GM19043 (cell line): Measurements from ENCODE around the gene CYS1.
"Not testable (repeated sequence)": the region's sequence is repeated elsewhere in the genome, so short reads cannot be mapped to it uniquely, and the experiment has no call there.

Experiments
- ATAC-seq: cut with Tn5 transposase; IDR thresholded peaks from one replicate; pipeline ENCODE4 v1.9.1; 2021; ENCODE audit warnings: low read depth; ENCODE audit not compliant: unreplicated experiment

Gene CYS1

DNA sequence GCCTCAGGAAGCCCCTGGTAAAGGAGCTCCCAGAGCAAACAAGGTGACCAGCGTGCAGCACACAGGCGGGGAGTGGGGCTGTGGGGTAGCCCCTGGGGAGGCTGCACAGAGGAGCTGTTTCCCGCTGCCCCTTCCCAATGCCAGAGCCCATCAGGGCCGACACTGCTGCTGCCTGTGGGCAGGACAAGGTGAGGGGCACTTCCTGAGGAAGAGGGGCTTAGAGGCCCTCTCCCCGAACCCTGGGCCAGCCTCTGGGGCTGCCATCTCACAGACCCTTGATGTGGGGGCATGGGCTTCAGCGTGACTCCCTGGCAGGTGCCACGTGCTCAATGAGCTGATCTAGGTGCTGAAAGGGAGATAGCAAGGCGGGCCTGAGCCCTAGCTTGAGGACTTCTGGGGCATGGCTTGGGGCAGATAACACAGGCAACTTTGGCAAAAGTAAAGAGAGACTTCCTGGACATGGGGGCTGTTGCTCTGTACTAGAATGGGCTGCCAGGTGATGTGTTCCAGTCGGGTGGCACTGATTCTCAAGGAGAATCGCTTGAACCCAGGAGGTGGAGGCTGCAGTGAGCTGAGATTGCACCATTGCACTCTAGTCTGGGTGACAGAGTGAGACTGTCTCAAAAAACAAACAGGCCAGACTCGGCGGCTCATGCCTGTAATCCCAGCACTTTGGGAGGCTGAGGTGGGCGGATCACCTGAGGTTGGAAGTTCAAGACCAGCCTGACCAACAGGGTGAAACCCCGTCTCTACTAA, 46.8 kb downstream of the CYS1 start:
- ATAC-seq, result no peak

DNA sequence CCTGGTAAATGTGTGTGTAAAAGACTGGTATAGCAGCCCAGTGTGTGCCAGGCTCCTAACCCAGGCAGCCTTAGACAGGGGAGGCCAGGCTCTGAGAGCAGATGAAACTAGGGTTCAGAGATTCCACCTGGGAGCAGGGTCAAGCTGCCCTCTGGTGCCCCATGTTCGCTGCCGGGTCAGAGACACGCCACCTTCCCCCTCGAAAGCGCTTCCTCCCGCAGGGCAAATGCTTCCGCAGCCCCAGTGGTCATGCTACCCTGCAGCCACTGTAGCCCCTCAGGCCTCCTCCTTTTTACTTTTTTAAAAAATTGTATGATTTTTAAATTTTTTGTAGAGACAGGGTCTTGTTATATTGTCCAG, 47.5 kb downstream of the CYS1 start:
- no peak for ATAC-seq

DNA sequence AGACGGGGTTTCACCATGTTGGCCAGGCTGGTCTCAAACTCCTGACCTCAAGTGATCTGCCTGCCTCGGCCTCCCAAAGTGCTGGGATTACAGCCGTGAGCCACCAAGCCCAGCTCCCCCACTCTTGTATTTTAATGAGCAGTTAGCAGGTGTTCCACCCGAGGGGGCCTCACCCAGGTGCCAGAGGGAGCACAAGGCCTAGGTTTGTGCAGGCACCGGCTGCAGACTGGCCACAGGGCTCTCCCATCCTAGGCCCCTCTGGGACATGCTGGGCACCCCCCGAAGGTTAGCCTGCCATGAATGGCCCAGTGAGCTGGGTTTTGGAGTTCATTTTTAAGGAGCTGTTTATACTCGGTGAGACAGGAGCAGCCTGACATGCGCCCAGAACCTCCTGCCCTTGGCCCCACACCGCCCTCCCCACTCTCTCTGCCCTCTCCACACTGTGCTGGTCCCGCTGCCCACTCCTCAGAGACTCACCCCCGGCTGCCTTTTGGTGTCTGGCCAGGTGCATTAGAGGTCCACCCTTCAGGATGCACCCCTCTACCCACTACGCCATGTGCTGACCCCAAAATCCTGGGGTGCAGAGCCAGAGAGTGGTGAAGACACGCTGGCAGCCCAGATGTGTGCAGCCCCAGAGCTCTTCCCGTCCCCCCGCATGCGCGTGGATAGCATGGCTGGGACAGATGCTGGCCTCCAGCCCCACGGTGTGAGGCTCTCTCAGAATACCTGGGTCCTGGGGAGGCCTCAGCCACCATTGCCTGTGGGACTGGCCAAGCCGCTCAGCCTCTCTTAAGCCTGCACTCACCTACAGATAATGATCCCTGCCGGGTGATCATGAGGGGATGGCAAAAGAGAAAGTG, 48.1 kb downstream of the CYS1 start:
- ATAC-seq, result no peak

DNA sequence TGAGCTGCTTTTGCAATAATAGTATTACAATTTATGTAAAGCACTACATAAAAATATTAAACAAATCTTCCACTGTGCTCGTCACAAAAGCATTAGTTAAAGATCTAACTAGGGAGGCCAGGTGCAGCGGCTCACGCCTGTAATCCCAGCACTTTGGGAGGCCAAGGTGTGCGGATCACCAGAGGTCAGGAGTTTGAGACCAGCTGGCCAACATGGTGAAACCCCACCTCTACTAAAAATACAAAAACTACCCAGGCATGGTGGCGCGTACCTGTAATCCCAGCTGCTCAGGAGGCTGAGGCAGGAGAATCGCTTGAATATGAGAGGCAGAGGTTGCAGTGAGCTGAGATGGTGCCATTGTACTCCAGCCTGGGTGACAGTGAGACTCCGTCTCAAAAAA, 49.4 kb downstream of the CYS1 start:
- ATAC-seq, result not testable (repeated sequence)

DNA sequence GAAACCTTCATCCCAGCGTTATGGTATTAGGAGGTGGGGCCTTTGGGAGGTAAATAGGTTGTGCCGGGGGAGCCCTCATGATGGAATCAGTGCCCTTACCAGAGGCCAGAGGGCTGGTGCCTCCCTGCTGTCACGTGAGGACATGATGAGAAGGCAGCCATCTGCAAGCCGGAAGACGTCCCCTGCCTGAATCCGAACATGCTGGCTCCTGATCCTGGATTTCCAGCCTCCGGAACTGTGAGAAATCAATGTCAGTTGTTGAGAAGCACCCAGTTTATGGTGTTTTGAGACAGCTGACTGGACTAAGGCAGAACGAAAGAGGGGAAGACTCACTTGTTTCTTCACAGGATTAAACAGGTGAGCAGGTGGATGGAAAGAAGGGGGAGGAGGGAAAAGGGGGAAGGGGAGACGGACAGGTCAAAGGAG, 49.9 kb downstream of the CYS1 start:
- no peak for ATAC-seq

DNA sequence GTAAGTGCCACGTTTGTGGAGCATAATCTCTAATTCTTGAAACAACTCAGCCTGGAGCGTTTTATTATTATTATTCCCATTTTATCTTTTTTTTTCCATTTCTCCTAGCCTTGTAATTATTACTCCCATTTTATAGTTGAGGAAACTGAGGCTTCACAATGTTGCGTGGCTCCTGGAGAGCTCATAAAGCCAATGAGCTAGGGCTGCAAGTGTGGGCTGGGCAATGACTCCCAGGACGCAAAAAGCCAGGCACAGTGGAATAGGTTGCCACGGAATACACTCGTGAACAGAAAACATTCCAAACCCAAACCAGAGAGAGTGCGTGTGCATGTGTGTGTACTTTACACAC, 50.4 kb downstream of the CYS1 start:
- no peak for ATAC-seq

DNA sequence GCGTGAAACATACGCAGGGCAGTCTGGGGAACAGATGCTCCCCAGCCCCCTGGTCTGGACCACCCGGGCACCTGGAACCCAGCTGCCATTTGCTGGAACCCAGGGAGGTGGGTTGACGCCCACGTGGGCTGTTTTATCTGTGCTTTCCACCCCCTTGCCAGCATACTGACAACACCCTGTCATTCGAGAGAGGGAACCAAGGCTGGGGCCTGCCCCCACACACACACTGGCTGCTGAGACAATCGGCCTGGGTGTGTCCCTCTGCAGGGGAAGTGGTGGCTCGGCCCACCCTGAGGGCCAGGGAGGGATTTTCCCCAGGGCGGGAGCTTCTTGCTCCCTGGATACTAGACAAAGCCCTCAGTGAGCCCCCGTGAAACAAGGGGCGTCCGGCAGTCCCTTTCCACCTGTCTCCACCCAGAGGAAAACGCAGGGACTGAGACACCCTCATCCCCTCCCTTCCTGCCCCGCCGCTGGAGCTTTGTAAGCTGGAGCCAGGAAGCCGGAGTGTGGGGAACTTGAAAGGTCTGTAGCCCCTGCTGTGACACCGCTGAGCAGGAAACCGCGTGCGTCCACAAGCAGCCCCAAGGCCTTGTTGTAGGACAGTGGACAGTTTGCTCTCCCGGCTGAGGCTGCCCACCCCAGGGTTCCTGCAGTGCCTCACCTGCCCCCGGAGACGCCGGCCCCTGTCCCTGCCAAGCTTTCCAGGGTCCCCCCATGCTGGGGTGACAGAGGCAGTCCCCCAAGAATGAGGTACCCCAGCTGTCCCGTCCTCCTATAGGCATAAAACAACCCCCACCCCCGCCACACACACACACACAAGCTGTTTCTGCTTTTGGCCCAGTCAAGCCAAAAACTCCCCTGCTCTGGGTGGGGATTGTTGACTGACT, 51.0 kb downstream of the CYS1 start:
- ATAC-seq, result peak; percentile 87

DNA sequence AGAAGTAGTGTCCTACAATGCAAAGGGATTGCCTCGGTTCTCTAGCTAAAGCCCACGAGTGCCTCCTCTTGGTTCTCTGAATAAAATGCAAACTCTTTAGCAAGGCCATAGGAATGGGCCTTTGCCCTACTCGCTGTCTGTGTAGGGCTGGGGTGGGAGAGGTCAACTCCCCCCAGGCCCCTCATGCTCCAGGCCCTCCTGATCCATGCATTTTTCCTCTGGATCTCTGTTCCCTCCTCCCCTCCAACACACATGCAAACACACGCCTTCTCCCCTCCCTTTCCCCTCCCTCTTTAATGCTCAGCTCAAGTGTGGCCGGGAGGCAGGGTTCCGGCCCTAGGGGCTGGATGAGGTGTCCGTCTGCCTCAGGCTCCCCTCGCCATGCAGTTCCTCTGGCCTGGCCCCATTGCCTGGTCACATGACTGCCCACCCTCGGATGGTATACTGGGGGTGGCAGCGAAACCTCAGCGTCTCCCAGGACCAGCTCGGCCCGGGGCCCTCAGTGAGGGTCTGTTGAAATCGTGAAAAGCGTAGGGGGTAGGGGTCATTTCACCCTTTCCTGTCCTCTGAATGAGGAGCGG, 51.7 kb downstream of the CYS1 start:
- ATAC-seq, result no peak

DNA sequence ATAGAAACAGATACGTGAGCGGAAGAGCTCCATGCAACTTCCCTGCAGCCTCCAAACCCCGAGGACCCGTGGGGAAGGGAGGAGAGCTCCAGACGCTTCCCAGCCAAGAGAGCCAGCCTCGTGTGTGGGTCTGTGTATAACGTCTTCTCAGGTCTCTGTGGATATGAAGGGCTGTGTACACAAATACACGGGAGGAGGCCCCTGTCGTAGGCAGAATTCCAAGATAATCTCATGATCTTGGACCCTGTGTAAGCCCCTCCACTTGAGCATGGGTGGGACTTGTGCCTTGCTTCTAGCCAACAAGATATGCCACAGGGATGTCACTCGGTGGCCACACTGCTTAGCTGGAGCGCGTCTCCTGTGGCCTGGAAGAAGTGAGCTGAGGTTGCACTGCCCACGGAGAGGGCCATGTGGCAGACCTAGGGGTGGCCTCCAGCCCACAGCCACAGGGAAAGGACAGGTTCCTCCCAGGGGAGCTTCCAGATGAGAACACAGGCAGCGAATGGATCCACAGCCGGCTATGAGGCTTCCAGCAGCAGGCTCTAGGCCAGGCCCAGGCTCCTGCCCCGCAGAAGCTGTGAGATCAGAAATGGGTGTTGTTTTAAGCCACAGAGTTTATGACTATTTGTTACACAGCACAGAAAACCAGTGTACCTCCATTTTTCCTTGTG, 52.4 kb downstream of the CYS1 start:
- no peak for ATAC-seq

DNA sequence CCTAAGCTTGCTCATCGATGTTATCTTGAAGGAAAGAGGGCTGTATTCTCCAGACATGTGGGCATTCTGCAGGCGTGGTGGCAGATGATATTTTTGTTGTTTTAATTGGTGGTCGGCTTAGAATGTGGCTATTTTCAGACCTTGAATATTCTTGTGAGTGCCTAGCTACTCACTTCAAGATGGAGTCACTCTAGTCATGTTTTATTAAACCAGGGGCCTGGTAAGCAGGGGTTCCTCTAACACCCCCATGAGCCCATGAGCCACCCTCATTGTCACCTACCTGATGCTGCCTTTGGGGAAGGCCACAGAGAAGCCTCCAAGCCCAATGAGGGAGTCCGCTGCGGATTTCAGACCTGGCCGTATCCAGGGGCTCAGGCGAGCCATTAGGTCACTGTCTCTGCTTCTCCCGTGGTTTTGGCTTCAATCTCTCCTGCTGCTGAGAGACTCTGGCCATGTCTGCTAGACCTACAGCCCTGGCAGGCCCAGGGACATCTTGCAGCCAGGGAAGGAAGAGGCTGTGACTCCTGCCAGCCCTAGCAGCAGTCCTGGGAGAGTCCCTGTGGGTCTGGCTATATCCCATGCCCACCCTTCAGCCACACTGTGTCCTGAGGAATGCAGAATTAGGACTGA, 53.2 kb downstream of the CYS1 start:
- ATAC-seq, result no peak

DNA sequence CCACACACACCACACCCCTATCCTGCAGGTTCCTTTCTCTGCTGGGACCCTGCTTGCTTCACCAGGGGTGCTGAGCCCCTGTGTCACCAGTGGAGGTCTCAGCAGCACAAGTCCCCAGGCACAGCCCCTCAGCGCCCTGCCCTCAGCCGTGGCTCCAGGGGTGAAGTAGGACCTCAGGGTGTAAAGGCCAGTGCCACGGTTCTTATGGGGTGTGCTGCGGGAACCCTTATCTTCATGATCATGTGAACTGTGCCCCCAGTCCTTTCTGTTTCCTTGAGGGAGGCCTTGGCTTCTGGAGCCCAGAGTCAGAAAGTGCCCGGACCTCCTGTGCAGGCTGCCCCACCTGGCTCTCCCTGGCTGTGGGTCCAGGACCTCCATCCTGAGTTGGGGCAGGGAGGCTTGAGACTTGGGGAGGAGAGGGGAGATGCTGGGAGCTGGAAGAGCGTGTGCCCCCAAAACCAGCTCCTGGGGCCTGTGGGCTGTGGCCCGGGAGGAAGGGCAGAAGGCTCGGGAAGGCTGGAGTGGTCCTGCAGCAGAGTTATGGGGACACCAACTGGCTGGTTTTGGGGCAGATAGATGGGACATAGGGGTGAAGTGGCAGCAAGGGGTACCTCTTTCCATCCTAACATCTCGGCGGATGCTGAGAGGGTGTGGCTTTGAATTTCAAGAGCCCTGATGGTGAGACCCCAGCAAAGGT, 57.1 kb downstream of the CYS1 start:
- no peak for ATAC-seq

DNA sequence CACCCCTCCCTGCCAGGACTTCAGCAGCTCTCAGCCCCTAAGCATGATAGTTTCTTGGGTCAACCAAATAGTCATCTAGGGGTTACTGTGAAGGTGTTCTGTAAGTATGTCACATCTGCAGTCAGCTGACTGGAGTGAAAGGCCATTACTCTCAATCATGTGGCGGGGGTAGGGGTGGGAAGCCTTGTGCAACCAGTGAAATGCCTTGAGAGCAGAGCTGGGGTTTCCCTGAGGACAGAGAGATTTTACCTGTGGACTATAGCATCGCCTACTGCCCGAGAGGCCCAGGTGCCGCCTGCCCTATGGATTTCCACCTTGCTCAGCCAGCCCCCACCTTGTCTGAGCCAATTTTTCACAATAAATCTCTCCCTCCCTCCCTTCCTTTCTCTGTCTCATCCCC, 57.8 kb downstream of the CYS1 start:
- no peak for ATAC-seq

DNA sequence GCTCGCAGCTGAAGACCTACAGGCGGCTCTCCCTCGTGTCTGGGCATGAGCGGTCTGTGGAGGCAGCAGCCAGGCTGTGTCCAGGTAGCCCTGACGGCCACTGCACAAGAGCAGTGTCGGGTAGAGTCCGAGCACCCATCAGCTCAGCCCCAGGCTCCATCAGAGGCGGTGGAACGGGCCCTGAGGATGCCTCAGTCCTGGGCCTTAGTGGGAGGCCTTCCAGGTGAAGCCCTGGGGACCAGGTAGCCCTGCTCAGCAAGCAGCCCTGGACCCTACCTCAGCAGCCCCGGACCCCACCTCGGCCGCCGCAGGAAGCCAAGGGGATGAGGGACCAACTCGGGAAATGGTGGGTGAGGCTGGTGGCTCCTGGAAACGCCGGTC, 58.2 kb downstream of the CYS1 start:
- no peak for ATAC-seq

DNA sequence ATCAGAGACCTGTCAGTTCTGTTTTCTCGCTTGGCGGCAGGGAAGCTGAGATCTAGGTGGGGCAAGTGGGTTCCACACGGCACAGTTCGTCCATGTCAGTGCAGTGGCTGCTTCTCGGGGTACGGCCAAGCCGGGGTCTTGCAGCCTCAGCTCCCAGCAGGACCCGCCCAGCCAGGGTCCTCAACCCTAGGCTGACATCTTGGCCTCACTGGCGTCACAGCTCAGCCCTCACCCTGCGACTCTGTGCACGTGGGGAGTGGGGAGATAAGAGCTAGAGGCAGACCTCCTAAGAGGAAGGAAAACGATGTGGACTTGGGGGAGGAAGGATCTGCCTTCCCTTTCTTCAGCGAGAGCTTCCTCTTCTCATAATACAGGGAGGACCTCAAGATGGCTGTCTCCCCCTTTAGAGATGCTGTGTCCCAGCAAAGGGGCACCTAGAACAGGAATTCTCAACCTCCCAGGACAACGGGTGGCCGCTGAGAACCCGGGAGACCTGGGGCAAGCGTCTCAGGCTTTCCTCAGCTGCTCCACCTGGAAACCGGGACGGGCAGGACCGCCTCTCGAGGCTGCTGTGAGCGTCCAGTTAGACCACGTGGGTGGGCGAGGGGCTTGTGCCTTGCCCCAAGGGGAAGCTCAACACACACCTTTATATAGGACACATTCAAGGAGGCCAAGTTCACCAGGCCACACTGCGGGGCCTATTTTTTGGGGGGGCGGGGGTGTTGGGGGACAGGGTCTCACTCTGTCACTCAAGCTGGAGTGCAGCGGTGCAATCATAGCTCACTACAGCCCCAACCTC, 60.4 kb downstream of the CYS1 start:
- ATAC-seq, result no peak

DNA sequence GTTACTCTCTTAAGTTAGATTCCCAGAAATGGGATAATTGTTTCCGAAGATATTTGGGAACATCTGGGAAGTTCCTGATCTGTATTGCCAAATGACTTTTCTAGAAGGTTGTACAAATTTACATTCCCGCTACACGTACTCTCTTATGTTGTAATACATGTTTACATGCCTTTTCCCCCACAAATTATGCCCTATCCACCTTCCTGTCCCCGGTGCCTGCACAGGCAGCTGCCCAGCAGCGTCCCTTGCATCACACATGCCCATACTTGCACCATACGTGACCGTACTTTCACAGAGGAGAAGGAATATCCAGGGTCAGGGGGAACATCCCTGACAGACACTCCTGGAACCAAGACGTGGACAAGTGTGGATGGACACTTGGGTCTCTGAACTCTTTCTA, 61.0 kb downstream of the CYS1 start:
- ATAC-seq, result no peak

DNA sequence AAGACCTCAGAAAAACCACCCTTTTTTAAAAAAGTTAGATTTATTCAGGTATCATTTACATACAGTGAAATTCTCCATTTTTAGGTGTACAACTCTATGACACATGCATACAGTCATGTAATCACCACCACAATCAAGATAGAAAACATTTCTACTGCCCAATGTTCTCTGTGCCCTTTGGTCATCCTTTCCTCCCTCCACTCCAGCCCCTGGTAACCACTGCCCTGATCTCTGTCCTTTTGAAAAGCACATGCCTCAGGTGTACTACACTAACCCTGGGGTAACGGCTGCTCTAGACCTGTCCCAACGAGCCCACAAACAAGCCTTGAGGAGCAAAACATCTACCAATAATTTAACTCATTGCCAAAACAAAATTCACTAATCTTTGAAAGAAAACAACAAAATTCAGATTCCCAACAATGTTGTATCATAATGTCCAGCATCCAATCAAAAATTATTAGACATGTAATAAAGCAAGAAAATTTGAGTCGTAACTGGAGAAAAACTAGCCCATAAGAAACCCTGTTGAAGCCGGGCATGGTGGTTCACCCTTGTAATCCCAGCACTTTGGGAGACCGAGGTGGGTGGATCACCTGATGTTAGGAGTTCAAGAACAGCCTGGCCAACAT, 62.8 kb downstream of the CYS1 start:
- no peak for ATAC-seq

DNA sequence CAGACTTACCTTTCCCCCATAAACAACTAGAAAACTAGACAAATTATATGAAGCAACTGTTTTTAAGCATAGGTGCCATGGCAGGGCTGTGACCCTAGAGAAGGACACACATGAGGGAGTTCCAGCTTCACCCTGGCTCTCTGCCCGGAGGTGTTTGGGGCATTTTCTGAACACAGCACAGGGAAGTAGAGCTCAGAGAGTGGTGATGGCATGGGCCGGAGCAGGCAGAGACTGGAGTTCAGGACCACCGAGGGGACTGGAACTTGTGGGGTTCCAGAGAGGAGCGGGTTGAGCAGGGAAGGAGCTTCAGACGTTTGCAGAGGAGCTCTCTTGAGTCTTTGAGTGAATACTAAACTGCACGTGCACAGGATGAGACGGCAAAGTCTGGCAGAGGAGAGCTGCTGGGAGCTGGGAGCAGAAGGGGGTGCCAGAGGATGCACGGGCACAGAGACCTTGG, 63.4 kb downstream of the CYS1 start:
- ATAC-seq, result no peak
